ENCODE measurements around the gene ME3. TPM values are rescaled to one million over a fixed set of nuclear protein-coding genes. Genes with fewer than 3 reads are reported as not detected.

The ME3 gene
- total RNA-seq, 5 donors from 2014 or later (not counting 1 experiment from before 2014, with no cell fraction given): 2.2 to 5.0 (median 4.3) TPM

DNA sequence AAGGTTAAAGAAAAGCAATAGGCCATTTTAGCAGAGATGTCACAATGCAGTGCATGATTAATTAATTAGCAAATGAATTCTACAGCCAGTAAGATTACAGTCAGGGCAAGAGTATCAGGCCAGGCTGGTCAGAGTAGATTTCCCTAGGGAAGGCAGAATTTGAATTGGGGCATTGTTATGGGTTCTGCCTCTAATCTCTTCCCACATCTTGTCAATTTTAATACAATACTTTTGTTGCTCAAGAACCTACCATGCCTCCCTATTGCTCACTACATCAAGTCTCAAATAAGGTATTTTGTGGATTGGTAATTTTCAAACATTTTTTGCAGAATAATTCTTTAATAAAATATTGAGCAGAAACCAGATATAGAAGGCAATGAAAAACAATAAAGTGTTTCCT, 194.1 kb downstream of the ME3 start:
- no peaks in the 10 kb centered on the region for H3K4me1 ChIP-seq (ENCODE audit: control insufficient read depth in 1 of 2, extremely low read depth in 1 of 2, insufficient read depth in 2 of 2, low read length in 2 of 2)
- H3K27me3 Mint-ChIP-seq: no peaks in the 10 kb centered on the region
- no peak overlapping the region for H3K27ac ChIP-seq (ENCODE audit: low read length)
- ChIA-PET POLR2A (no interaction called here), CTCF (no interaction called here)
- H3K4me1 Mint-ChIP-seq: no peaks in the 10 kb centered on the region
- H3K9me3 ChIP-seq: no peaks in the 10 kb centered on the region
- no peaks in the 10 kb centered on the region for H3K36me3 ChIP-seq (ENCODE audit: control insufficient read depth in 2 of 2, extremely low read depth in 1 of 2, insufficient read depth in 1 of 2, low read length in 1 of 2)
- H3K27me3 ChIP-seq (replicated peaks in 1 of 2; ENCODE audit: control insufficient read depth in 2 of 2, extremely low read depth in 1 of 2, insufficient read depth in 2 of 2, low read length in 1 of 2): peaks cover 0 to 3% of the 10 kb centered on the region in 2 experiments
- ATAC-seq (replicated peaks in 1 of 4): no peak
- no peak overlapping the region for H3K27ac Mint-ChIP-seq
- H3K4me3 ChIP-seq (ENCODE audit: control insufficient read depth in 1 of 2, extremely low read depth in 1 of 2, low read length in 1 of 2): no peak overlapping the region
- peaks cover 4% of the 10 kb centered on the region for H3K36me3 Mint-ChIP-seq
- DNase-seq: no peak
- no peaks in the 10 kb centered on the region for H3K9me3 Mint-ChIP-seq
- no peak overlapping the region for H3K4me3 Mint-ChIP-seq

DNA sequence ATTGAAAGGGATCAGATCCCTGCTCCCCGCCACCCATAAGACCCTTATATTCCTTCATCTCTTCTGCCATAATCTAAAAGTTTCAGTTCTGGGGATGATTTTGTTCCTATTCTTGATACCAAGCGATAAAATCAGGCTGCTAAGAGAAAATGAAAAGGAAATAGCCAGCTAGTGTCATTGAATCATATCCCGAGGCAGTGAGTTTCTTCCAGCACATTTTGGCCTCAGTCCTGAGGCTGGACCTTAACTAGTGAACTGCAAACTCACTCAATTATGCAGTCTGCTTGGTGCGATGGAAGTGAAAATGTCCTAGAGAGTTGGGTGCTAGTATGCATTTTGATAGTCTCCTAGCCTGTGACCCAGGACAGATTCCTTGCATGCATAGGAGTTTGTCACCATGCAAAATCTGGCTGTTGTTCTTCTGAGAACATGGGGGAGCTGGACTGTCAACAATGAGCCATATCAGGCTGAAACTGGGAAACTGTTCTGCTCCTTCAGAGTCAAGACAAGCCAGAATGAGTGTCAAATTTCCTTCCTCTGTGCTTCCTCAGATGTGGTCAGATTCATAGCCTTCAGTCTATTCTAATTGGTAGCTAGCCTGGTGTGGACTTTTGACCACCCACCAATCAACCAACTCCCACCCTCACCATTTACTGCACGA, 194.8 kb downstream of the ME3 start:
- H3K27ac ChIP-seq (ENCODE audit: low read length): no peak overlapping the region
- Mint-ChIP-seq H3K27ac (no peak overlapping the region), H3K36me3 (peaks cover 4% of the 10 kb centered on the region), H3K4me3 (no peak overlapping the region), H3K9me3 (no peaks in the 10 kb centered on the region), H3K27me3 (no peaks in the 10 kb centered on the region), H3K4me1 (no peaks in the 10 kb centered on the region)
- H3K4me1 ChIP-seq (ENCODE audit: control insufficient read depth in 1 of 2, extremely low read depth in 1 of 2, insufficient read depth in 2 of 2, low read length in 2 of 2): no peaks in the 10 kb centered on the region
- H3K27me3 ChIP-seq (replicated peaks in 1 of 2; ENCODE audit: control insufficient read depth in 2 of 2, extremely low read depth in 1 of 2, insufficient read depth in 2 of 2, low read length in 1 of 2): peaks cover 0 to 3% of the 10 kb centered on the region in 2 experiments
- ChIA-PET CTCF (no interaction called here), POLR2A (no interaction called here)
- H3K9me3 ChIP-seq: no peaks in the 10 kb centered on the region
- 92% methylated on average over 2 of the region's 5 CpGs for WGBS (ENCODE audit: insufficient coverage)
- no peak overlapping the region for H3K4me3 ChIP-seq (ENCODE audit: control insufficient read depth in 1 of 2, extremely low read depth in 1 of 2, low read length in 1 of 2)
- ATAC-seq (replicated peaks in 1 of 4) (no peak), DNase-seq (no peak)
- H3K36me3 ChIP-seq (ENCODE audit: control insufficient read depth in 2 of 2, extremely low read depth in 1 of 2, insufficient read depth in 1 of 2, low read length in 1 of 2): no peaks in the 10 kb centered on the region

DNA sequence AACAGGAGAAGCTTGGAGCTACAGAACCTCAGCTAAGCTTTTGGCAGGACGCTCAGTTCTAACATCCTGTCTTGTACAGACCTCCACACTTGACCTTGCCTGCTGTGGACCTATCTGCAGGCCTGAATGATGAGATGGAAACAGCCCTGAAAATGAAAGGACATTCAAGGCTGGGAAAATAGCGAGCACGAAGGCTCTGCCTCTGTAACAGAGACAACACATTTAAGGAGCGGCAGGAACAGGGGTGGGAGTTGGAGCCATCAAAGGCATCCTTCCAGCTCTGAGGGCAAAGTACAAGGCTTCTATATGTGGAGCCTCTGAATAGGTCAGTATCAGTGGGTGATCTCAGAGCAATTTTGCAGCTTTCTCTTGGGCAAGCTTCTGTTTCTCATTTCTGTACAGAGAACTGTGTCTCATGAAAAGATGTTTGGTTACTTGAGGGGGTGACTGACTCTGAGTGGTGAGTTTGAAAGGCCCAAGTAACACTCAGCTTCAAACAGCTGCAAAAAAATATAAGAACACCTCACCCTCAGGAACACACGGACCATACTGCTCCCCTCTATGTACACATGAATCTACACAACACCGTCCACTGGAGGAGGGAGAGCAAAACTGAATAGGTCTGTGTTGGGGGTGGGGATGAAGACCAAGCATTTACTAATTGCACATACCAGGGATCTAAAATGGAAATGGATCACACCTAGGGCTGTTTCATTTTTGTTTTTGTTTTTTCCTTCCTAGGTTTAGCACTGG, 196.1 kb downstream of the ME3 start:
- no peaks in the 10 kb centered on the region for H3K4me1 ChIP-seq (ENCODE audit: control insufficient read depth in 1 of 2, extremely low read depth in 1 of 2, insufficient read depth in 2 of 2, low read length in 2 of 2)
- H3K27me3 Mint-ChIP-seq: no peaks in the 10 kb centered on the region
- POLR2A ChIA-PET: interaction anchor here in 1 of 2 donors (0.6 kb wide), 1 partner anchor 1117 kb away, joined by 3 read pairs; no protein-coding TSS in a partner anchor
- WGBS (ENCODE audit: insufficient coverage): 95% methylated on average over 4 of the region's 6 CpGs
- H3K4me3 Mint-ChIP-seq: no peak overlapping the region
- H3K4me3 ChIP-seq (ENCODE audit: control insufficient read depth in 1 of 2, extremely low read depth in 1 of 2, low read length in 1 of 2): no peak overlapping the region
- CTCF ChIA-PET: no interaction called here
- no peaks in the 10 kb centered on the region for H3K9me3 Mint-ChIP-seq
- no peaks in the 10 kb centered on the region for H3K4me1 Mint-ChIP-seq
- H3K27me3 ChIP-seq (replicated peaks in 1 of 2; ENCODE audit: control insufficient read depth in 2 of 2, extremely low read depth in 1 of 2, insufficient read depth in 2 of 2, low read length in 1 of 2): peaks cover 0 to 3% of the 10 kb centered on the region in 2 experiments
- H3K27ac ChIP-seq (ENCODE audit: low read length): no peak overlapping the region
- DNase-seq (no peak), ATAC-seq (replicated peaks in 1 of 4) (no peak)
- H3K27ac Mint-ChIP-seq: no peak overlapping the region
- peaks cover 4% of the 10 kb centered on the region for H3K36me3 Mint-ChIP-seq
- no peaks in the 10 kb centered on the region for H3K9me3 ChIP-seq
- H3K36me3 ChIP-seq (ENCODE audit: control insufficient read depth in 2 of 2, extremely low read depth in 1 of 2, insufficient read depth in 1 of 2, low read length in 1 of 2): no peaks in the 10 kb centered on the region

DNA sequence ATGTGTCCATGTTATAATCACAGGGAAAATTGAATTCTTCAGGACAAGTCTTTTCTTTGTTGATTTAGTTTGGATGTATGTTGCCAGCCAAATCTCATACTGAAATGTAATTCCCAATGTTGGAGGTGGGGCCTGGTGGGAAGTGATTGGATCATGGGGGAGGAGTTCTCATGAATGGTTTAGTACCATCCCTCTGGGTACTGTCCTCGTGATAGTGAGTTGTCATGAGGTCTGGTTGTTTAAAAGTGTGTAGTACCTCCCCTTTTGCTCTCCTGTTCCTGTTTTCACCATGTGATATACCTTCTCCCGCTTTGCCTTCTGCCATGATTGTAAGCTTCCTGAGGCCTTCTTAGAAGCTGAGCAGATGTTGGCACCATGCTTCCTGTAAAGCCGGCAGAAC, 197.4 kb downstream of the ME3 start:
- Histone ChIP-seq H3K9me3 (no peaks in the 10 kb centered on the region), H3K27me3 (replicated peaks in 1 of 2; ENCODE audit: control insufficient read depth in 2 of 2, extremely low read depth in 1 of 2, insufficient read depth in 2 of 2, low read length in 1 of 2) (peaks cover 0 to 3% of the 10 kb centered on the region in 2 experiments), H3K4me3 (ENCODE audit: control insufficient read depth in 1 of 2, extremely low read depth in 1 of 2, low read length in 1 of 2) (no peak overlapping the region), H3K27ac (ENCODE audit: low read length) (no peak overlapping the region), H3K36me3 (ENCODE audit: control insufficient read depth in 2 of 2, extremely low read depth in 1 of 2, insufficient read depth in 1 of 2, low read length in 1 of 2) (no peaks in the 10 kb centered on the region), H3K4me1 (ENCODE audit: control insufficient read depth in 1 of 2, extremely low read depth in 1 of 2, insufficient read depth in 2 of 2, low read length in 2 of 2) (no peaks in the 10 kb centered on the region)
- POLR2A ChIA-PET: no interaction called here
- CTCF ChIA-PET: no interaction called here
- Mint-ChIP-seq H3K9me3 (no peaks in the 10 kb centered on the region), H3K4me3 (no peak overlapping the region), H3K4me1 (no peaks in the 10 kb centered on the region), H3K27me3 (no peaks in the 10 kb centered on the region), H3K27ac (no peak overlapping the region), H3K36me3 (peaks cover 4% of the 10 kb centered on the region)
- WGBS (ENCODE audit: insufficient coverage): no CpG with 5 or more reads among the region's 3 CpGs
- DNase-seq (no peak), ATAC-seq (replicated peaks in 1 of 4) (no peak)

DNA sequence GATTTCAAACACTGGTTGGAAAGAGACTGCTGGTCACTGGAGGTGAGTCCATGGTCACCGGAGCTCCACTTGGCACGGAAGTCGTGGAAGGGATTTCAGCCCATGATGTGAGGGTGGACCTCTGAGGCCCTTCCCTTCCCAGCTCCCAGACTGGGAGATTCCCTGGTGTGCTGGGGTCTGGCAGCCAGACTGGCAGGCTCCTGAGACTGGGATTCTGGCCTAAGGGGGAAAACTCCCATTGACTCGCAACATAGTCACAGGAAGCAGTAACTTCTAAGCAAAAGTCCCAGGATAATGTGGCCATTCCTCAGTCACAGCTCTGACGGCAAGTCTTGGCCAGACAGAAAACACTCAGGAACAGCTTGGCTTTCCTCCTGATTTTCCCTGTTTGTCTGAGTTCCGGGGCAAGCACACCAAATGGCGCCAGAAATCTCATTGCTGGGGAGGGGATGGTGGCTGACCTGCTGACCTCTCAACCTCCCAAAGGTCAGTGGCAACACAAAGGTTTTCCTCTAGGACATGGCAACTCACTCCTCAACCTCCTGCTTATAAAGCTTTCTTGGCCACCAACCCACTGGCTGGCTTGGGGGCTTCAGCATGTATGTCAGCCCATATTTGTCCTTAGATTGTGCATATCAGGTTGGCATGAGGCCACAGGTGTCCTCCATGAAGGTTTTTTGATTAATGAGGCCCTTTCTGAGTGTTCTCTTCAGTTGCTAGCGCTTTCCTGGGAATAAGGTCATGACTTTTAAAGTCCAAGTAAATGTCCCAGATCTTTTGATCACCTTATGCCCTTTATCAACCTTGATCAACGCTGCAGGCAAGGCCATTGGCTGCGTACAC, 198.2 kb downstream of the ME3 start:
- H3K4me3 ChIP-seq (ENCODE audit: control insufficient read depth in 1 of 2, extremely low read depth in 1 of 2, low read length in 1 of 2): no peak overlapping the region
- ATAC-seq (replicated peaks in 1 of 4): no peak
- no peaks in the 10 kb centered on the region for H3K4me1 ChIP-seq (ENCODE audit: control insufficient read depth in 1 of 2, extremely low read depth in 1 of 2, insufficient read depth in 2 of 2, low read length in 2 of 2)
- CTCF ChIA-PET: interaction anchor here in 1 of 2 donors (1.5 kb wide), 1 partner anchor 17 kb away, joined by 5 read pairs; no protein-coding TSS in a partner anchor
- H3K27ac ChIP-seq (ENCODE audit: low read length): no peak overlapping the region
- H3K9me3 Mint-ChIP-seq: no peaks in the 10 kb centered on the region
- peaks cover 0 to 8% of the 10 kb centered on the region in 2 experiments for H3K27me3 ChIP-seq (replicated peaks in 1 of 2; ENCODE audit: control insufficient read depth in 2 of 2, extremely low read depth in 1 of 2, insufficient read depth in 2 of 2, low read length in 1 of 2)
- no peak for DNase-seq
- H3K27ac Mint-ChIP-seq: no peak overlapping the region
- no peaks in the 10 kb centered on the region for H3K4me1 Mint-ChIP-seq
- POLR2A ChIA-PET: no interaction called here
- no peaks in the 10 kb centered on the region for H3K27me3 Mint-ChIP-seq
- peaks cover 4% of the 10 kb centered on the region for H3K36me3 Mint-ChIP-seq
- 94% methylated on average over 6 of the region's 10 CpGs for WGBS (ENCODE audit: insufficient coverage)
- no peak overlapping the region for H3K4me3 Mint-ChIP-seq
- H3K9me3 ChIP-seq: no peaks in the 10 kb centered on the region
- H3K36me3 ChIP-seq (ENCODE audit: control insufficient read depth in 2 of 2, extremely low read depth in 1 of 2, insufficient read depth in 1 of 2, low read length in 1 of 2): no peaks in the 10 kb centered on the region

Data from T-cell (primary cell).